ENCODE data around the gene EYS.

GRCh38 chr6:65667916-65668656 lies 38.9 kb downstream of the EYS start:
- TF ChIP-seq RBM22 (IDR thresholded peaks at IDR 0.05; ENCODE audit: low read depth, low read length, poor library complexity, severe bottlenecking): no peak
- TF ChIP-seq TCF15 (CRISPR knock-in tag; IDR thresholded peaks at IDR 0.05): no peak
- TF ChIP-seq MEF2A (IDR thresholded peaks at IDR 0.05; ENCODE audit: control insufficient read depth, low read depth, low read length): no peak
- TF ChIP-seq CTCF (IDR thresholded peaks at IDR 0.05 in 2 of 3, conservative IDR thresholded peaks at IDR 0.05 in 1 of 3; ENCODE audit: insufficient read depth in 2 of 3, low read depth in 1 of 3, low read length in 3 of 3): no peak
- no peak for TF ChIP-seq YY1 (IDR thresholded peaks at IDR 0.05; ENCODE audit: borderline replicate concordance in 1 of 3, control insufficient read depth in 1 of 3, extremely low read depth in 1 of 3, insufficient read depth in 3 of 3, insufficient read length in 1 of 3, insufficient replicate concordance in 2 of 3, low read depth in 1 of 3, low read length in 2 of 3)
- TF ChIP-seq FOXO4 (CRISPR knock-in tag; IDR thresholded peaks at IDR 0.05): no peak
- no peak for TF ChIP-seq AFF1 (IDR thresholded peaks at IDR 0.05; ENCODE audit: low read depth in 1 of 2, partially characterized antibody in 2 of 2)
- no peak for TF ChIP-seq CEBPB (tag; IDR thresholded peaks at IDR 0.05)
- no peak for TF ChIP-seq ZNF274 (IDR thresholded peaks at IDR 0.05; ENCODE audit: borderline replicate concordance, low read depth, low read length)
